Mesangial cell (primary cell): Measurements from ENCODE around the gene WDR17. TPM values are rescaled to one million over a fixed set of nuclear protein-coding genes. Genes with fewer than 3 reads are reported as not detected.

Source experiments
- total RNA-seq: library from RNA; depleted of rRNA; stranded (reverse); fragments of >200 nt; gene quantifications from 2 replicates; pipeline ENCODE4 v1.2.3, GENCODE V29; 2015

WDR17 gene
- total RNA-seq: 0.98 and 1.3 TPM in 2 replicates

GRCh38 chr4:176065435-176066291, at the start of gene WDR17:
TSS of gene WDR17 (plus strand) at chr4:176065841. CDS start at chr4:176111581, 45,740 bp downstream.

GRCh38 chr4:176195184-176195978, 129.7 kb downstream of the WDR17 start, which contains the start of gene SPATA4:
TSS of gene SPATA4 (minus strand) at chr4:176195585. CDS start at chr4:176195562, 23 bp downstream.

Other genes starting within 250 kb of the WDR17 start
- gene SPATA4, start 129.7 kb downstream of the WDR17 start, total RNA-seq: 0.16 and 0.38 TPM in 2 replicates
- 0.38 TPM in 1 of 2 replicates, not detected in the other for gene ASB5, start 203.4 kb downstream of the WDR17 start, total RNA-seq